NCI-H1092 treated with DMSO at 0.1 percent for 48 hours (cell line): Measurements from ENCODE around the gene ECHS1.

Experiments
- DNase-seq: peaks from one replicate; lab custom pipeline; 2025; lab: John Stamatoyannopoulos, UW

Gene ECHS1

DNA sequence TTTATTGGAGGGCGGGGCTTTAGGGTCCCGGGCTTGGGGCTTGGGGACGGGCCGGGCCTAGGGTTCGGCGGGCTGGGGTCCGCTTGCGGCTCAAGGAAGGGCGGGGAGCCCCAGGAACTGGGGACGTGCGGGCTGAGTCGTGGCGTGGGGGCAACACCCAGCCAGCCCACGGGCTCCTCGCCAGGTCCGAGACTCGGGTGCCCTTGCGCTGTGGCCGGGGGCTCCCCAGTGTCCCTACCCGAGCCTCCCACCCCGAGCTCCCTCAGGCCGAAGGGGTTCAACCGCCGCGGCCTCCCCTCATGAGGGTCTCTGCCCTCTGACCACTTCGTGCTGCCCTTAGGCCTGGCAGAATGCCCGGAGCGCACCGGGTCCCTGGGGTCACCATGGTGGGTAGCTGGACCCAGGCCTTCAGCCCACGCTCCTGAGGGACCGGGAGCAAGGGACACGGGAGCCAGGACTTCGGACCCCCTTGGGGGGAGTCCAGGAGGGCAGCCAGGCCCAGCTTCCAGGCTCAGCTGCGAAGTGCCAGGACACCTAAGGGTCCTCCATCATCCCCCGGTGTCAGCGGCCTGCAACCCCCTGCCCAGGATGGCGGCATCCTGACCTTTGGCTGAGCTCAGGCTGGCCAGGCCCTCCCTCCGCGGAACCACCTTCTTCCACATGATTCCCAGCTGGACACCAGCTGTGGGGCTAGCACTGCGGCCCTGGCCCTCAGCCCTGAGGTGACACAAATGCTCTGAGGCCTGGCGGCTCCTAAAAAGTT, 14.8 kb downstream of the ECHS1 start:
- no peak for DNase-seq

DNA sequence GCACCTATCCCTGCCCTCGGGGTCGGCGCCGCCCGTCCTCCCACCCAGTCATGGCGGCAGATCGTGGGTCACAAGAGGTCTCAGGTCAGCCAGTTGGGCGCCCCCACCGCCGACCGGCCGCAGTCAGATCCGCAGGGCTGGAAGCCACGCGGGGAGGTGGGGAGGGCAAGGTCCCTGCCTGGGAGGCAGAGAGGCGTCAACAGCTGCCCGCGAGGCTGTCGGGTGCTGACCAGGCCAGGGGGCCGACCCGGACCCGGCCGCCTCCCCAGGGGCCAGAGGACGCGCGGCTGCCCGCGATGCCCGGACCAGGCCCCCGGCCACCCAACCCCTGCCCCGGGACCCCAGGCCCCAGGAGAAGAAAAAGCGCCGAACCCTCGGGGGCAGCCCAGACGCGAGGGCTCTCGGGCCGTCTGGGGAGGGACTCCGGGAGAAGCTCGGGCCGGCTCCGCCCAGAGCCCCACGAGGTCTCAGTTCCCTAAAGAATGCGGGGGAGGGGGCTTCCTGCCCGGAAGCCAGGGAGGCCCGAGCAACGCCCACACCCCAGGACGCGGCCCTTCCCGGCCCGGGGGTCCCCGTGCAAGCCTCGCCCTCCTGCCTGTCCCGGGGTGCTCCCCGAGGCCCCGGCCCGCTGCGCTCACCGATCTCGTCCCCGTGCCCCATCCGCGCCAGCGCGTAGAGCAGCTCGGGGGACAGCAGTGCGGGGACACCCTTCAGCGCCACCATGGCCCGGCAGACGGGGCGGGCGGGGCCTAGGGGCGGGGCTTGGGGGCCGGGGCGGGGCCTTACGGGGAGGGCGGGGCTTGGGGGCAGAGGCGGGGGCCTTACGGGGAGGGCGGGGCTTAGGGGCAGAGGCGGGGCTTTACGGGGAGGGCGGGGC, 15.6 kb downstream of the ECHS1 start, which contains the start of gene FUOM:
TSS of gene FUOM (minus strand) at position 735 of the 877 bp plus-strand sequence. CDS start at position 723, 12 bp downstream.
- DNase-seq: no peak

DNA sequence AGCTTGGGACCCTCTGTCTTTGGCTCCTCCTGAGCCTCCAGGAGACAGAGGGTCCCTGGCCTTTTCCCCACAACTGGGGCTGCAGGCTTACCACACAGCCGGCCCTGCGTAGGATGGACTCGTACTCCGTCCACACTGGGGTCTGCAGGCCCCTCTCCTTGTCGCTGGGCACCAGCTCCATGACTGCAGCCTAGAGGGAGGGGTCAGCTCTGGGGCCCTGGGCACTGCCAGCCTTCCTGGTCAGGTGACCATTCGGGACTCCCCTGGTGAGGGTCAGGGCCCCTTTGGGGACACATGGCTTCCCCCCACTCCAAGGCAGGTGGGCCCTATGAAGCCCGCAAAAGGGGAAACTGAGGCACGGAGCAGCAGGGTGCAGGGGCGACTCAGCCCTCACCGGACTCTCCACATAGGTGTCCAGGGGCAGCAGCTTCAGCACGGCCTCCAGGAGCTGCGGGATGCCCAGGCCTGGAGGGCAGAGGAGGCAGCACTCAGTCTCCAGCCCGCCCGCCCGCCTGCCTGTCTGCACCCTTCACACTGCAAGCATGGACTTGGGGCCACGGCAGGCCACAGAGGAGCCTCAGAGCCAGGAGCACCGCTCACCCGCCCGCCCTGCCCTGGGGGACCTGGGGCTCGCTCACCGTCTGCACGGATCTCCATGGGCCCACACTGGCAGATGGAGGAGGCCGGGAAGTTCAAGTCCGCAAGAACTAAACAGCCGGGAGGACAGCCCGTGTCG, 16.4 kb downstream of the ECHS1 start:
- no peak for DNase-seq

DNA sequence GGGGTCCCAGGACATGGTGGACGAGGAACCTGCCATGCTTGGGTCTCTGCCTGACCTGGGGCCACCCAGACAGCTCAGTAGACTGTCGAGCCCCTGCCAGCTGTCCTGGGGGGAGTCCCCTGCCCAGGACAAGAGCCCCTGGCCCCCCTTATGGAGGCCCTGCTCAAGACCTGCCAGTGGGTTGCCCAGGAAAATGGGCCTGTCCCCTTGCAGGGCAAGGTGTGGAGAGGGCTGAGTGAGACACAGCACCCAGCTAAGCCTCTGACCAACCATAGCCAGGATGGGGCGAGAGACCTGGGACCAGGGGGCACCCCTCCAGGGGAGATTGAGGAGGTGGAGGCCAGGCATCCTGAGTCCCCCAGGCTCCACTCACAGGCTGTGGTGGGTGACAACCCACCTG, 17.2 kb downstream of the ECHS1 start:
- DNase-seq: no peak

DNA sequence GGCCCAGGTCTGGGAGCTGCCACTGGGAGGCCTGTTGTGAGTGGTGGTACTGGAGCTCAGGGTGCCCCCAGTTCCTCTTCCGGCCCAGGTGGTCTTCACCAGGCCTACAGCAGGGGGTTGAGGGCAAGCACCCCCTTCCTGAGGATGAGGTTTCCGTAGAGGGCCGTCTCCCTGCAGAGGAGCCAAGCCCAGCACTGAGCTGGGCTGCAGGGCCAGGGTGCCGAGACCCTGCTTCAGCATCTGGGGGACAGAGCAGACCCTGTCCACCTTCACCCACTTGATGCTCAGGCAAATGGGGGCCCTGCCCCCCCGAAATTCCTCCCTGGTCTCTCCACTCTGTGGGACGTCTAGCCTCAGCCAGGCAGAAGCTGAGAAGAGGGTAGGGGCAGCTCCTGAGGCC, 17.9 kb downstream of the ECHS1 start:
- no peak for DNase-seq

DNA sequence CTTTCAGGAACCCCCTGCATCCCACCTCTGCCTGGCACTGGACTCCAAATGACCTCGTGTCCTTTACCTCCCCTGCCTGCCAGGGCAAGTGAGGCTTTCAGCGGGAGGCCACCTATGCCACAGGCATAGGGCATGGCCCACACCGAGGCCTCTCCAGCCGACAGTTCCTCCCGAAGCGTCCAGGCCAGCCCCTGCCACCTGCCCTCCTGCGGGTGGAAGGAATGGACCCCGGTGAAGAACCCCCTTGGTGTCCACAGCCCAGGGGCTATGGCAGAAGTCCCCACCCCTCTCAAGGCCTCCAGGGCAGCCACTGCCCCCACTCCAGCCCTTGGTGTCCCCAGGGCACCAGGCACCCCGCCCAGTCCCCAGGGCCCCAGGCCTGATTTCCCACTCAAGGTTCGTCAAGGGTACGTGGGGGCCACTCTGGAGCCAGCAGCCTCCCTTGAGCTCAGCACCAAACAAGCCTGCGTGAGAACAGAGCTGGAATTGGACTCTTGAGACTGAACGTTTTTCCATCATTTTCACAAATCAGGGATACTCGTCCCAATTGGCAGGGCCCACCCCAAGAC, 18.4 kb downstream of the ECHS1 start:
- no peak for DNase-seq

DNA sequence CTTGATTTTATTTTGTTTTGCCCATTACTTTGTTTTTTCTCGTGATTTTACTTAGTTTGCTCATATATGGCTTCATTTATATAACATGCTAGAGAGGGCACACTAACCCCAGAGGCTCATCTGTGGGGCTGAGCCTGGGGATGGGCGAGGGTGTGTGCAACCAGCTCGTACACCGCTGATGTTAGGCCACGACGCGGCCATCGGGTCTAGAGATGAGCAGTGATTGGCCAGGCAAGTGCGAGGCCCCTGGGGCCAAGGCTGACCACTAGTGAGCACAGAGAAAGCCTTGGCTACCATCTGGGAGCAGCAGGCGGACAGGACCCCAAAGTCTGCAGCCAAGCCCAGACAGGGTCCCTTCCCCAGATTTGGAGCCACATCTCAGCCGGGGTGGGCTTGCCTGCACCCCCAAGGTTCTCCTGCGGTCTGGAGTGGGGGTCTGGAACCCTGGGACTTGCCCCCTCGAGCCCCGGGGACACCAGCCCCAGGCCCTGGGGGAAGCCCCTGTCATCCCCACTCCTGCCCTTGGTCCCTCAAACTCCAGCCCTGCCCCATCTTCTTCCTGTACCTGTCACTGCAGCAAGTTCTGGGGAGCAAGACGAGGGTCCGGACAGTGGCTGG, 19.1 kb downstream of the ECHS1 start:
- DNase-seq: no peak

DNA sequence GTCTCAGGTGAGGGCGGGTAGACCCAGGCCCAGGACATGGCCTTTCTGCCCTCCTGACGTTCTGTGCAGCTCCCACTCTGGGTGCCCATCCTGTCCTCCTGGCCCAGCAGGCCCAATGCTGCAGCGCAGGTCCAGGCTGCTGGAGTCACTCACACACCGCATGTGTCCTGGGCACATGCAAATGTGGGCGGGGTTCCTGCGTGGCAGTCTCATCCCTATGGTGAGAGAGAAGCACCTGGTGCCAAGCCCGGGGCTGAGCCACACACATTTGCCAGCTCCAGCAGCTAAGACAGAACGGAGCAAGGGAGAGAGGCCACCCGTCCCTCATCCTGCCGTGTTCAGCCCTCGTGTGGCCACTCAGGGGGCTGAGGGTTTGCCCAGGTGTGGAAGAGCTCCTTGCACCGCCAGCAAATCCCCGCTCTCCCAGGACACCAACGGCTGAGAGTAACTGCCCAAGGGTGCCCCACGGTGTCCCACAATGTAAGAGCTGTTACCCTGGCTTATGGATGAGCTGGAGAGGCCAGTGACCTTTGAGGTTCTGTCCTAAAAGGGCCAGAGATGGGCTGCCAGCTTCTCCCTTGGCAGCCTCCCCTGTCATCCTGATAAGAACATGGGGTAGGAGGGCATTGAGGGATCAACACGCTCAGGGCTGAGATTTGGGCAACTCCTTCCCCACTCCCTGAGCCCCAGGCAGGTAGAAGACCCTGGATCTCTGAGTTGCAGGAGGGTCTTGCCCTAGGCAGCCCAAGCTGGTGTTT, 19.8 kb downstream of the ECHS1 start:
- DNase-seq: no peak

DNA sequence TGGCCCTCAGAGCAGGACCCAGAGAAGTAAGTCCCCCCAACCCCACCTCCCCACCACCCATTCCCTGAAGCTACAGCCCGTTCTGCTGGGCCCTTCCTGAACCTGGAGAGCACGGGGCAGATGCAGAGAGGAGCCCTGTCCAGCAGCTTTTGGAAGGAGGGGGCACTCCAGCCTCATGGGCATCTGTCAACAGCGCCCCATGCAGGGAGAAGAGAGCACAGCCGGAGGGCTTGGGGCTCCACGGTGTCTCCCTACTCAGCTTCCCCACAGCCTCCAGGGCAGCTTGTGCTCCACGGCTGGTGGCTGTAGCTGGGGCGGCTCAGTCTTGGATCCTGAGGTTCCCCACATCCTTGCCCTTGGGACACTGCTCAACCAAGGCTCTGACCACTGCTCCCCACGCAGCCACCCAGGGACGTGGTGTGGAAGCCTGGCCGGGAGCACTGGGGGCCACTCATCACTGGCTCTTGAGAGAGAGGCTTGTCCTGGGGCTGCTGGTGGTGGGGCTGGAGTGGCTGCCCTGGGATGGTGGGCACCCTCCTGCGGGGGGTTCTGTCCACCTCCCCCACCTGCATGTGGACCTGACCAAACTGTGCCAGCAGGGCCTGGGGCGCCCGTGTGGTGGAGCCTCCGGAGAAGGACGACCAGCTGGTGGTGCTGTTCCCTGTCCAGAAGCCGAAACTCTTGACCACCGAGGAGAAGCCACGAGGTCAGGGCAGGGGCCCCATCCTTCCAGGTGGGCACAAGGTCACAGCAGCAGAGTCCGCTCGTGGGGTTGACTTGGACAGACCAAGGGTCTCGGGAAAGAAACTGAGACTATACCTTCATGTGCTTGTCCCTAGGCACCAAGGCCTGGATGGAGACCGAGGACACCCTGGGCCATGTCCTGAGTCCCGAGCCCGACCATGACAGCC, 21.5 kb downstream of the ECHS1 start:
- no peak for DNase-seq

DNA sequence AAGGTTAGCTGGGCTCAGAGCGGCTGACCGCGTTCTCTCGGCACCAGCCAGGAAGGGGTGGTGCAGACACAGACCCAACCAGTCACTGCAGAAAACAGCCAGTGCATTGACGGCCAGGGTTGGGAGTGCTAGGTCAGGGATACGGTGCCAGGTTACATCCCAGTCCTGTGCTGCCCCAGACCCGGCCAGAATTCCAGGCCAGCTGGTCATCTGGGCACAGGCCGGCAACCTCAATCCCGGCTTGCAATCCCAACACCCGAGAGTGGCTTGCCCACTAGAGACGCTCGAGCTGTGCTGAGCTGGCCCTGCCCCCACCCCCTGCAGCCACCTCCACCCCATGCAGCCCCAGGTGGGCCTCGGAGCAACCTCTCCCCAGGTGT, 22.2 kb downstream of the ECHS1 start:
- no peak for DNase-seq

DNA sequence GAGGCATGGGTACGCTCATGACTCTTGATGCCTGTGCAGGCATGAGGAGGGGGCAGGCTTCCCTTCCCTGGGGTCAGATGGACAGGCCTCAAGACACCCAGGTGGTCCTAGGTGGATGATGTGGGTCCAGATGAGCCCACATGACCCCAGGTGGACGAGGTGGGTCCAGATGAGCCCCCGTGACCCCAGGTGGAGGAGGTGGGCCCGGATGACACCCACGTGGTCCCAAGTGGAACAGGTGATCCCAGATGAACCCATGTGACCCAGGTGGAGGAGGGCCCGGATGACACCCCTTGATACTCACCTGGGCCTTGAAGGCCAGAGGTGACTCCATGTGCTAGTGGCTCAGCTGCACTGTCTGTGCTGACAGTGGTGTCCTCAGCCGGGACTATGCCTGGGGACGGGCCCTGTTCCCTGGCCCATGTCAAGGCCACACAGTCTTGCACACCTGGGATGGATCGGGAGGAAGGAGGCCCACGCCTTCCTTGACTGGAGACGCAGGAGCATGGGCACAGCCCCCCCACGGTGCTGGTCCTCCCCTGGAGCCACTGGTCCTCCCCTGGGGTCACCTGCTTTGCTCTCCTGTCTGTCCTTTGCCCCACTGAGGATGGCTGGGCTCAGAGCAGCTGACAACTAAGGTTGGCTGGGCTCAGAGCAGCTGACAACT, 22.7 kb downstream of the ECHS1 start:
- DNase-seq: no peak

DNA sequence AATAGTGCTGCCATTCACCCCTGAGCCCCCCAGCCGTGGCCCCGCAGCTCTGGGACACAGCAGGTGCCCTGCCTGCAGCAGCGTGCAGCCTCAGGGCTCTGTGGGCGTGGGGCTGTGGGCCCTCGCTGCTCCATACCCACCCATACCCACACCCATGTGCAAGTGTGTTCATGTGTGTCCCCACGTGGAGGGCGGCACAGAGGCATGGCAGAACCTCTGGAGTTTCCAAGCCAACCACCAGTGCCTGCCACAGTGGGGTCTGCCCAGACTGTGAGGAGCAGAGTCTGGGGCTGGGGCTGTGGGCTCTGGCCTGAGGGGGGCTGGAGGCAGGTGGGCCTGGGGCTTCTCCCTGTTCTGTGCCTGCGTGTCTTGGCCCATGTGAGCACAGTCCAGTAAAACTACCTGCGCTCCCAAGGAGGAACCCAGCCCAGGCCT, 23.6 kb downstream of the ECHS1 start:
- DNase-seq: no peak

DNA sequence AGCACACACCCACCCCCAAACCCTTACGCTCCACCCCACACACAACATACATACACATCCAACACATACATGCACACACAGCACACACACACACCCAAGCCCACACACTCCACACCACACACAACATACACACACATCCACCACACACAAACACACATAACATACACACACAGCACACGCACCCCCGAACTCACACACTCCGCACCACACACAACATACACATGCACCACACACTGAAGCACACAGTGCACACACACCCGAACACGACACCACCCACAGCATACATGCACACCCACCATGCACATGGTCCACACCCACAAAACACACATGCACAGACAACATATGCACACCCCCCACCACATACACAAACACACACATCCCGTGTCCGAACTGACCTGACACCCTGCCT, 24.0 kb downstream of the ECHS1 start:
- no peak for DNase-seq

DNA sequence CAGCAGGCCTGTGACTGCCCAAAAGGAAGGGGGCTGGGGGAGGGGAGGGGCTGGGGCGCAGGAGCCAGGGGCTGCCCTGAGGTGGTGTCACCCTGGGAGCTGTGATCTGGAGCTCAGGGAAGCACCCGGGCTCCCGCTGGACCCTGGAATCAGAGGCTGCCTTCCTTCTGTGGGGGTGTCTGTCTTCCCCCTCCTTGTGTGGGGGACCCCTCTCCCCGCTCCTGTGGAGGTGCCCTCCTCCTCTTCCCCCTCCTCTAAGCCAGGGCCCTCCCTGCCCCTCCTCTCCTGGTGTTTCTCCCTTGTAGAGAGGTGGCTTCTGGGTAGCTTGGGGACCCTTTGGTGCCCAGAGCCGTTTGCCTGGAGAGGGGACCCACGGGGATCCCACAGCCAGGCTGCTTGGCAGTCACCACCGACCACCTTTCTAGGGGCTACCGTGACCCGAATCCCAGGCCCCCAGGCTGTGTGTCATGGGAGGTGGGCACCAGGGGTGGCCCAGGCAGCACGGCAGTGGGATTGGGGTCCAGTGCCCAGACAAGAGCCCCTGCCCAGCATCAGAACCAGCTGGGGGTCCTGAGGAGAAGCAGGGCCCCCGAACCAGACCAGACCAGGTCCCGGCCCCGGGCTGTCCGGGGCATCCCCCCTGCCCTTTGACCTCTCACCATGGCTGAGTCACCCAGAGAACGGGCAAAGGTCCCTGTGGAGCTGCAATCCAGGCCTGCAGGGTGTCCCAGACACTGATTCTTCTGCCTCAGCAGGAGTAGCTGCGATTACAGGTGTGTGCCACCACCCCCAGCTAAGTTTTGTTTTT, 25.2 kb downstream of the ECHS1 start:
- no peak for DNase-seq

DNA sequence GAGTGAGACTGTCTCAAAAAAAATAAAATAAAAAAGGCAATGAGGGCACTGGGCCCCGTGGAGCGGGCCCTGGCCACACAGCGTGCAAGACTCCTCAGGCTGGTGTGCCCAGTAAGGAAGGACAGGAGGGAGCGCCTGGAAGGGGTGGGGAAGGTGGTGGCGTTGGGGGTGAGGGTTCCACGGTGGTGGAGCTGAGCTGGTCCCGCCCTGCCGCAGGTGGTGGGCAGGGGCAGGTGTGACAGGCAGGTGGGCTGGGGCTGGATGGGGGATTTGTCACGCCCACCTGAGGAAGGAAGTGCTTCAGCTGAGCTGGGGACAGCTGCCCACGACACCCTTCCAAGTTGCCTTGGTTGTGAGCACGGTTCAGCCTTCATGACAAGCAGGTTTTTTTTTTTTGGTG, 26.7 kb downstream of the ECHS1 start:
- no peak for DNase-seq

DNA sequence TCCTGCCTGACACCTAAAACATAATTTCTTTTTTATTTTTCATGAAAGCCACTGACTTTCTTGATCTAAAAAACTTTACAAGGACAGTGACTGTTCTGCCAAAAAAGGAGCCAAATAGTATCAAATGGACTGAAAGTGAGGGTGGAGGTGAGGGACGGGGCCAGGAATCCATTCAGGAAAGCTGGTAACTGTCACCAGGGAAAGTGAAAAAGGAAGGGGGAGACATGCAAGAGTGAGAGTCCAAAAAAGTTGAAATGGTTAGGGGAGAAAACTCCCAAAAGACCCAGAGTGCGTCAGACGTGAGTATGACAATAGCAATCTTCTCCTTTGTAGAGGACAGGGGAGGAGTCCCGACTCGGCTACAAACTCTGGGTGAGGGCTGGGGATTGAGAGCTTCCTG, 28.9 kb downstream of the ECHS1 start:
- no peak for DNase-seq

DNA sequence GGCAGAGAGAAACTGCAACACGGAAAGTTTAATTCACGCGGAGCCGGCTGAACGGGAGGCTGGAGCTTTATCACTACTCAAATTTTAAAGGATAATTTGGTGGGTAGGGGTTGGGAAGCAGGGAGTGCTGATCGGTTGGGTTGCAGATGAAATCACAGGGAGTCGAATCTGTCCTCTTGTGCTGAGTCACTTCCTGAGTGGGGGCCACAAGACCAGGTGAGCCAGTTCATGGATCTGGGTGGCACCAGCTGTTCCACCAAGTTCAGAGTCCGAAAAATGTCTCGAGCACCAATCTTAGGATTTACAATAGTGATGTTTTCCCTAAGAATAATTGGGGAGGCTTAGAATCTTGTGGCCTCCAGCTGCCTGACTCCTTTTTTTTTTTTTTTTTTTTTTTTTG, 29.6 kb downstream of the ECHS1 start:
- DNase-seq: no peak

DNA sequence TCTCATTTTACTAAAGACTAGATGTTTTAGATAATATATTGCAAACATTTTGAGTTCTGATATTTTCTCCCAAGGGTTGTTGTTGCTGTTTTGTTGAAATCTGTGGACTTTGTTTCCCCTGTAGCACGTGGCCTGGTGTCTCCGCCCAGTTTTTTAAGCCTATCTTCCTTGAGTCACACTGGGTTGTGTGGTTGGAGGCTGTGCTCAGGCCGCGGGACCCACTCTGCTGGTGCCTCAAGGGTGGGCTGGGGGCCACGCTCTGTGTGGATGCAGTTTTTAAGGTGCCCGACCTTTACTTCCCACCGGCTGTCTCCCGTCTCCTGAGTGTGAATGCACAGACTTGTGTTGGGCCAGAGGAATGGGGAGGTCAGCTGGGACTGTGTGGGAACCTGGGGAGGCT, 30.2 kb downstream of the ECHS1 start:
- no peak for DNase-seq

DNA sequence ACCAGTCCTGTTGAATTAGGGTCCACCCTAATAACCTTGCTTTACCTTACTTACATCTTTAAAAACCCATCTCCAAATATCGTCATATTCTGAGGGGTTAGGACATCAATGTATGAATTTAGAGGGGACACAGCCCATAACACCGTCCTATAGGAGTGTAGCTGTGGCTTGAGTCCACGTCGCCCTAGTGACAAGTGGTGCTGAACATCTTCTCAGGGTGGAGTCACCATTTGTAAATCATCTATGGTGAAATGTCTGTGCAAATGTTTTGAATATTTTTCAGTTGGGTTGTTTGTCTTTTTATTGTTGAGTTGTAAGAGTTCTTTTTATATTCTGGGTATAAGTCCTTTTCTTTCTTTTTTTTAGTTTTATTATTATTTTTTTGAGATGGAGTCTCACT, 31.2 kb downstream of the ECHS1 start:
- DNase-seq: no peak
